Activated CD4-positive, alpha-beta T cell treated with anti-CD3 and anti-CD28 coated beads, Interleukin-2, amount 10 ng/mL, durations not matched to agents 24 days and 14 days (primary cell): Measurements from ENCODE around the gene ST3GAL6. TPM values are rescaled to one million over a fixed set of nuclear protein-coding genes. Genes with fewer than 3 reads are reported as not detected.

ENCODE experiments used
- DNase-seq: peaks from one replicate; pipeline ENCODE4 v3.0.0; 2022
- H3K27ac Mint-ChIP-seq: one replicate; pipeline ENCODE4 v1.8.0; 2022; ENCODE audit warnings: mild to moderate bottlenecking, mixed read lengths
- H3K27me3 Mint-ChIP-seq: one replicate; pipeline ENCODE4 v1.8.0; 2022; ENCODE audit warnings: mixed read lengths
- H3K36me3 Mint-ChIP-seq: one replicate; pipeline ENCODE4 v1.8.0; 2022; ENCODE audit warnings: low read depth, mild to moderate bottlenecking, mixed read lengths
- H3K4me1 Mint-ChIP-seq: one replicate; pipeline ENCODE4 v1.8.0; 2021; ENCODE audit warnings: mixed read lengths
- H3K4me3 Mint-ChIP-seq: one replicate; pipeline ENCODE4 v1.8.0; 2022; ENCODE audit warnings: mild to moderate bottlenecking, moderate library complexity, mixed read lengths
- H3K9me3 Mint-ChIP-seq: one replicate; pipeline ENCODE4 v1.8.0; 2021; ENCODE audit warnings: mixed read lengths
- intact Hi-C: fragments of 100-400 bp; cut with micrococcal nuclease; formaldehyde crosslinking; loops from one replicate; pipeline ENCODE4 v1.15.1; 2023
- total RNA-seq: library from RNA; stranded (reverse); gene quantifications from 2 replicates; pipeline ENCODE4 v1.2.3, GENCODE V29; 2022

ST3GAL6 gene
- 0.19 TPM in 1 of 2 replicates, not detected in the other for total RNA-seq

GRCh38 chr3:98763076-98763475 lies at the start of gene ST3GAL6:
ST3GAL6 (plus strand) TSS chr3:98763340; CDS start chr3:98768441, 5,101 bp downstream.
- no peaks in the 10 kb centered on the region for H3K4me1 Mint-ChIP-seq
- no peak within 1 kb of the TSS for H3K27ac Mint-ChIP-seq
- H3K9me3 Mint-ChIP-seq = no peaks in the 10 kb centered on the region
- peaks cover 17% of the 10 kb centered on the region for H3K27me3 Mint-ChIP-seq
- intact Hi-C loops = no loop called here
- no peak for DNase-seq
- H3K4me3 Mint-ChIP-seq = no peak within 1 kb of the TSS
- H3K36me3 Mint-ChIP-seq = no peaks in the 10 kb centered on the region

GRCh38 chr3:98713984-98714383 lies 49.2 kb upstream of the ST3GAL6 start:
- Mint-ChIP-seq H3K27me3 (peaks cover 5% of the 10 kb centered on the region), H3K4me1 (no peaks in the 10 kb centered on the region), H3K36me3 (no peaks in the 10 kb centered on the region), H3K4me3 (no peak overlapping the region), H3K27ac (no peak overlapping the region), H3K9me3 (no peaks in the 10 kb centered on the region)
- intact Hi-C loops = no loop called here
- no peak for DNase-seq

- H3K4me3 Mint-ChIP-seq = no peak overlapping the region
- H3K9me3 Mint-ChIP-seq = no peaks in the 10 kb centered on the region
- intact Hi-C loops = no loop called here
- no peak for DNase-seq
- H3K27me3 Mint-ChIP-seq = peaks cover 7% of the 10 kb centered on the region
- no peak overlapping the region for H3K27ac Mint-ChIP-seq
- no peaks in the 10 kb centered on the region for H3K36me3 Mint-ChIP-seq
- H3K4me1 Mint-ChIP-seq = no peaks in the 10 kb centered on the region
Measured at GRCh38 chr3:98717584-98717983, 45.6 kb upstream of the ST3GAL6 start.

GRCh38 chr3:98718730-98719129 lies 44.4 kb upstream of the ST3GAL6 start:
- Mint-ChIP-seq H3K36me3 (no peaks in the 10 kb centered on the region), H3K27ac (no peak overlapping the region), H3K27me3 (peaks cover 7% of the 10 kb centered on the region), H3K4me1 (no peaks in the 10 kb centered on the region), H3K9me3 (no peaks in the 10 kb centered on the region), H3K4me3 (no peak overlapping the region)
- no peak for DNase-seq
- intact Hi-C loops = no loop called here

- no peak overlapping the region for H3K4me3 Mint-ChIP-seq
- intact Hi-C loops = no loop called here
- H3K27me3 Mint-ChIP-seq = peaks cover 9% of the 10 kb centered on the region
- no peaks in the 10 kb centered on the region for H3K9me3 Mint-ChIP-seq
- DNase-seq = no peak
- no peaks in the 10 kb centered on the region for H3K36me3 Mint-ChIP-seq
- no peaks in the 10 kb centered on the region for H3K4me1 Mint-ChIP-seq
- H3K27ac Mint-ChIP-seq = no peak overlapping the region
Measured at GRCh38 chr3:98721776-98722175, 41.4 kb upstream of the ST3GAL6 start.

- H3K9me3 Mint-ChIP-seq = no peaks in the 10 kb centered on the region
- no peaks in the 10 kb centered on the region for H3K36me3 Mint-ChIP-seq
- no peak overlapping the region for H3K4me3 Mint-ChIP-seq
- no peaks in the 10 kb centered on the region for H3K4me1 Mint-ChIP-seq
- H3K27ac Mint-ChIP-seq = no peak overlapping the region
- no peak for DNase-seq
- intact Hi-C loops = no loop called here
- peaks cover 15% of the 10 kb centered on the region for H3K27me3 Mint-ChIP-seq
Measured at GRCh38 chr3:98722389-98722788, 40.8 kb upstream of the ST3GAL6 start.

- H3K36me3 Mint-ChIP-seq = no peaks in the 10 kb centered on the region
Measured at GRCh38 chr3:98725352-98725751, 37.8 kb upstream of the ST3GAL6 start.

GRCh38 chr3:98726084-98726483 lies 37.1 kb upstream of the ST3GAL6 start:
- Mint-ChIP-seq H3K27me3 (peaks cover 32% of the 10 kb centered on the region), H3K4me1 (no peaks in the 10 kb centered on the region), H3K27ac (no peak overlapping the region), H3K36me3 (no peaks in the 10 kb centered on the region), H3K4me3 (no peak overlapping the region), H3K9me3 (no peaks in the 10 kb centered on the region)
- intact Hi-C loops = no loop called here
- DNase-seq = no peak

More at GRCh38 chr3:98725352-98725751, 37.8 kb upstream of the ST3GAL6 start:
- Mint-ChIP-seq H3K4me1 (no peaks in the 10 kb centered on the region), H3K27me3 (peaks cover 28% of the 10 kb centered on the region), H3K27ac (no peak overlapping the region), H3K4me3 (no peak overlapping the region), H3K9me3 (no peaks in the 10 kb centered on the region)
- intact Hi-C loops = no loop called here
- no peak for DNase-seq

GRCh38 chr3:98727638-98728037 lies 35.5 kb upstream of the ST3GAL6 start:
- Mint-ChIP-seq H3K27me3 (peaks cover 43% of the 10 kb centered on the region), H3K27ac (no peak overlapping the region), H3K36me3 (no peaks in the 10 kb centered on the region), H3K4me1 (peaks cover 4% of the 10 kb centered on the region), H3K4me3 (no peak overlapping the region), H3K9me3 (no peaks in the 10 kb centered on the region)
- DNase-seq = no peak
- intact Hi-C loops = no loop called here

- intact Hi-C loops = no loop called here
- H3K4me3 Mint-ChIP-seq = no peak overlapping the region
- no peaks in the 10 kb centered on the region for H3K36me3 Mint-ChIP-seq
- no peak overlapping the region for H3K27ac Mint-ChIP-seq
- H3K4me1 Mint-ChIP-seq = peaks cover 10% of the 10 kb centered on the region
- DNase-seq = no peak
- H3K27me3 Mint-ChIP-seq = peaks cover 49% of the 10 kb centered on the region
- no peaks in the 10 kb centered on the region for H3K9me3 Mint-ChIP-seq
Measured at GRCh38 chr3:98728672-98729071, 34.5 kb upstream of the ST3GAL6 start.

GRCh38 chr3:98730338-98730737 lies 32.8 kb upstream of the ST3GAL6 start:
- H3K27ac Mint-ChIP-seq = no peak overlapping the region
- DNase-seq = no peak
- peaks cover 66% of the 10 kb centered on the region for H3K27me3 Mint-ChIP-seq
- no peaks in the 10 kb centered on the region for H3K9me3 Mint-ChIP-seq
- peaks cover 15% of the 10 kb centered on the region for H3K4me1 Mint-ChIP-seq
- H3K36me3 Mint-ChIP-seq = no peaks in the 10 kb centered on the region
- intact Hi-C loops = loop anchor here (5.0 kb wide), 2 partner anchors 82 to 138 kb away; partner anchors contain the start of gene CPOX
- H3K4me3 Mint-ChIP-seq = no peak overlapping the region

GRCh38 chr3:98730886-98731537 lies 32.1 kb upstream of the ST3GAL6 start:
- intact Hi-C loops = loop anchor here (5.0 kb wide), 2 partner anchors 81 to 139 kb away; partner anchors contain the start of gene CPOX
- no peak overlapping the region for H3K27ac Mint-ChIP-seq
- H3K36me3 Mint-ChIP-seq = no peaks in the 10 kb centered on the region
- peaks cover 15% of the 10 kb centered on the region for H3K4me1 Mint-ChIP-seq
- H3K27me3 Mint-ChIP-seq = peaks cover 70% of the 10 kb centered on the region
- DNase-seq = no peak
- H3K9me3 Mint-ChIP-seq = no peaks in the 10 kb centered on the region
- H3K4me3 Mint-ChIP-seq = no peak overlapping the region

GRCh38 chr3:98731720-98732285 lies 31.3 kb upstream of the ST3GAL6 start:
- no peak for DNase-seq
- no peak overlapping the region for H3K27ac Mint-ChIP-seq
- peaks cover 15% of the 10 kb centered on the region for H3K4me1 Mint-ChIP-seq
- no peaks in the 10 kb centered on the region for H3K36me3 Mint-ChIP-seq
- intact Hi-C loops = loop anchor here (5.0 kb wide), 2 partner anchors 80 to 140 kb away; partner anchors contain the start of gene CPOX
- peak overlapping the region; percentile 81 for H3K4me3 Mint-ChIP-seq
- H3K27me3 Mint-ChIP-seq = peaks cover 74% of the 10 kb centered on the region
- no peaks in the 10 kb centered on the region for H3K9me3 Mint-ChIP-seq

- DNase-seq = peak; percentile 67
- Mint-ChIP-seq H3K36me3 (no peaks in the 10 kb centered on the region), H3K9me3 (no peaks in the 10 kb centered on the region), H3K4me1 (peaks cover 15% of the 10 kb centered on the region), H3K27me3 (peaks cover 72% of the 10 kb centered on the region), H3K4me3 (peak overlapping the region; percentile 81), H3K27ac (no peak overlapping the region)
- intact Hi-C loops = loop anchor here (5.0 kb wide), 2 partner anchors 80 to 140 kb away; partner anchors contain the start of gene CPOX
Measured at GRCh38 chr3:98732286-98733052, 30.7 kb upstream of the ST3GAL6 start.
